HG03575 (cell line): Measurements from ENCODE around the gene PPM1A.
A peak's percentile ranks its signal among the peaks of the same experiment; 100 is the strongest.

ENCODE experiments used
- ATAC-seq: cut with Tn5 transposase; IDR thresholded peaks from one replicate; pipeline ENCODE4 v1.9.1; 2021; ENCODE audit not compliant: unreplicated experiment, insufficient number of reproducible peaks, low FRiP score; ENCODE audit errors: extremely low read depth

The PPM1A gene

GRCh38 chr14:60248697-60249318 is at the start of gene PPM1A:
Gene PPM1A, plus strand, starts transcription at chr14:60249221. Its CDS starts 33,483 bp downstream, at chr14:60282704.
- peak; percentile 36 for ATAC-seq

- no peak for ATAC-seq
These were observed 49.7 kb upstream of the PPM1A start for GRCh38 chr14:60199321-60199720.

GRCh38 chr14:60204104-60204842 is 44.7 kb upstream of the PPM1A start:
- peak; percentile 61 for ATAC-seq

GRCh38 chr14:60204843-60205774 is 43.9 kb upstream of the PPM1A start:
- ATAC-seq = no peak

- no peak for ATAC-seq
These were observed 42.8 kb upstream of the PPM1A start for GRCh38 chr14:60206249-60206670.

- ATAC-seq = no peak
These were observed 42.0 kb upstream of the PPM1A start for GRCh38 chr14:60206837-60207533.

- ATAC-seq = no peak
These were observed 38.3 kb upstream of the PPM1A start for GRCh38 chr14:60210703-60211102.

GRCh38 chr14:60211153-60211552 is 37.9 kb upstream of the PPM1A start:
- no peak for ATAC-seq

- ATAC-seq = peak; percentile 91
These were observed 36.3 kb upstream of the PPM1A start for GRCh38 chr14:60212503-60213371.

- ATAC-seq = no peak
These were observed 35.0 kb upstream of the PPM1A start for GRCh38 chr14:60214003-60214402.

- no peak for ATAC-seq
These were observed 34.5 kb upstream of the PPM1A start for GRCh38 chr14:60214415-60215126.

- ATAC-seq = no peak
These were observed 33.9 kb upstream of the PPM1A start for GRCh38 chr14:60215127-60215444.

GRCh38 chr14:60215520-60216420 is 33.3 kb upstream of the PPM1A start:
- ATAC-seq = no peak

GRCh38 chr14:60217713-60218112 is 31.3 kb upstream of the PPM1A start:
- ATAC-seq = no peak

GRCh38 chr14:60220084-60220483 is 28.9 kb upstream of the PPM1A start:
- ATAC-seq = no peak

- no peak for ATAC-seq
These were observed 28.1 kb upstream of the PPM1A start for GRCh38 chr14:60220917-60221316.

- ATAC-seq = no peak
These were observed 27.6 kb upstream of the PPM1A start for GRCh38 chr14:60221457-60221856.
